ENCODE measurements around the gene DGKG.

The DGKG gene

DNA sequence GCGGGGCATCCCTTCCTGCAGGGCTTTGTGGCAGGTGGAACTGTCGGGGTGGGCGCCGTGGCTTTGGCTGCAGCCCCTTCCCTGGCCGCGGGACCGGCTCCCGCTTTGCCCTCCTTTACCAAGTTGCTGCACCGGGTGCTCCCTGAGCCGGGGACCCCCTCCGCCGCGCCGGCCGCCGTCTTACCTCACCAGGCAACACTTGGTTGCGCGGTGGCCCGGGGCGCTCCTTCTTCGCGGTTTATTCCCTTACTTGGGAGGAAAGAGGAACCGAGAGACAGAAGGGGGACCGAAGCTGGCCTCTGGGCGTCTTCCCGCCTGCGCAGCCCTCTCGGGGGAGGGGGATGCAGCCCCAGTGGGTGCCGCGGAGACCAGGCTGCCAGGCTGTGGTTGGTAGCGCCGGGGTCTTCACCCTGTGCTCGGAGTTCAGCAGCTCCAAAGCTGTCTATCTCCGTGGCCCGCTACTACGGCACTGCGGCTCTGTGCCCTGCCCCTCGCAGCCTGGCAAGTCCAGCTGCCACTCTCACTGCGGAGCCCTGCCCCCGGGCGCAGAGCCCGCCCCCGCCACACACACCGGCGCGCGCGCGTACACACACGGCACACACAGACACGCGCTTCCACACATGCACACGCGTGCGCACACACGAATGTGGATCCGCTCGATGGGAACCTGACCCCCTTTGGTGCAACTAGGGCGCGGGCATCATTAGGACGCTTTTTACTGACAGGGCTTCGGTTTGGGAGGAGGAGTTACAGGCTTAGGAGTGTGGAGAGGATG lies at the start of gene DGKG:
DGKG (minus strand) TSS at position 473 of the 775 bp plus-strand sequence. CDS start 41,775 bp downstream, outside the sequence.
- peak; percentile 63 for DNase-seq

DNA sequence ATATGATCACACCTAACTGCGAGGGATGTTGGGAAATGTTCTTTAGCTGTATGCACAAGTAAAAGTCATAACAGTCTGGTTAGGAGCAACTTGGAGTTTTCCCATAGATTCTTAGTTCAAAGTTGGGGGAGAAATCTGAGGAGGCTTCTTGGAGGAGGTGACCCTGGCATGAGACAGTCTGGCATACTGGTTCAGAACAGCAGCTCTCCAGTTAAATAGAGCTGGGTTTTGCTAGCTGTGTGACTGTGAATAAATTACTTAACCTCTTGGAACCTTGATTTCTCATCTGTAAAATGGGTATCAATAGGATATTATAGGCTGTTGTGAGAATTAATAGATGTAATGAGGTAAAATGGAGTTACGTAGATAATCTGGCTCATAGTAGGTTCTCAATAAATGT lies 49.1 kb upstream of the DGKG start:
- no peak for DNase-seq

DNA sequence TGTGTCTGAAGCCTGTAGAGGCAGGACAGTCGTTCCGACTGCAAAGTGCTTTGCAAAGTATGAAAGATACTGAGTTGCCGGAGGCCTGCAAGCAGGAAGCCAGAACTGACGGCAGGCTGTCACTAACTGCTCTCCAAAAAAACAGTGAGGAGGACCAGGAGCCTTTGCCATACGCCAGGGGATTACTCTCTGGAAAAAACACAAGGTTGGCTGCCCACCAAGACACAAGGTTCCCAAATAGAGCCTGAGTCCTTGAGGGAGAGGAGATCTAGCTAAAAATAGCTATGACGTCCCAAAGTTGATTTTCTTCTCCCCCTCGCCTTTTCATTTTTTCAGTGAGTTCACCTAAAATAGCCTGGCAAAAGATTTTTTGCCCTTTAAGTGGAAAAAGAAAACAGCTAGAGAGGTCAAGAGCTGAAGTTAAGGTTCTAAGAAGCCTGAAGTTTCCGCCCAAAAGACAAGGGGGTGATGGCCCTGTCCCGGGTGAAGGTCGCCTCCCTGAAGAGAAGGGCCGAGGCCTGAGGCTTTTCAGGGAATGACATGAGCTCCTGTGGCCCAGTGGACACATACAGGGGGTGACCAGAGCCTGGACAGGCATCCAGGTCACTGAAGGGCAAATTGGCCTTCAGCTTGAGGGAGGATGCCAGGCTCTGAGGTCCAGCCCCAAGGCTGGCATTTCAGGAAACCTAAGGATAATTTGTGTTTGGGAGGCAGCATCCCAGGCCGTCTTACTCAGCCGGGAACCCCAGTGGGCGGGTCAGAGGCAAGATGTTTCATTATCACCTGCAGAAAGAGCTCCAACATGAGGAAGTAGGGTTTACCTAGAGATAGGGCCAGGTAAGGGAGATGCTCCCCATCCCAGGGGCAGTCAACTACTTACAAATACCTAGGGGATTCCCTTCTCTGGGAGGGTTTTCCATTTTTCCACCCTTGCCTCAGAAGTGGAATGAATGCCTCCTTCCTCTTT lies 44.9 kb upstream of the DGKG start:
- DNase-seq, result no peak

GRCh38 chr3:186401556-186401955 lies 39.5 kb upstream of the DGKG start:
- DNase-seq, result no peak

GRCh38 chr3:186400662-186401061 lies 38.6 kb upstream of the DGKG start:
- no peak for DNase-seq

DNA sequence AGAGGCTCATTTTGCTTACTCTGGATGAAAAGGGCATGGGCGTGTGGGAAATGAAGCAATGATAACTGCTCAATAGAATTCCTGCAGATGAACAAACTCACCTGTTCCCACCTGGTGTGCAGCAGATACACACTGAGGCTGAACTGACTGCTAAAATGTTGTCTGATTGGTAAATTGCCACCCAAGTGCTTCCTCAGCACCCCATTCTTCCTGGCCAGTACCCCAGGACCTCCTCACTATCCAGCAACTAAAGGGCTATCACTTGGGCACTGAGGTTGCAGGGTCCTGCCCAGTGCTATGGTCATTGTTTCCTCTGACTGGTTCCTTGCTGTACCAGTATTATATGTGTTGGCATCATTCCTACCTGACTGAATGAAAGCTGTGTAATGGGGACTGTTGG lies 38.0 kb upstream of the DGKG start:
- no peak for DNase-seq

DNA sequence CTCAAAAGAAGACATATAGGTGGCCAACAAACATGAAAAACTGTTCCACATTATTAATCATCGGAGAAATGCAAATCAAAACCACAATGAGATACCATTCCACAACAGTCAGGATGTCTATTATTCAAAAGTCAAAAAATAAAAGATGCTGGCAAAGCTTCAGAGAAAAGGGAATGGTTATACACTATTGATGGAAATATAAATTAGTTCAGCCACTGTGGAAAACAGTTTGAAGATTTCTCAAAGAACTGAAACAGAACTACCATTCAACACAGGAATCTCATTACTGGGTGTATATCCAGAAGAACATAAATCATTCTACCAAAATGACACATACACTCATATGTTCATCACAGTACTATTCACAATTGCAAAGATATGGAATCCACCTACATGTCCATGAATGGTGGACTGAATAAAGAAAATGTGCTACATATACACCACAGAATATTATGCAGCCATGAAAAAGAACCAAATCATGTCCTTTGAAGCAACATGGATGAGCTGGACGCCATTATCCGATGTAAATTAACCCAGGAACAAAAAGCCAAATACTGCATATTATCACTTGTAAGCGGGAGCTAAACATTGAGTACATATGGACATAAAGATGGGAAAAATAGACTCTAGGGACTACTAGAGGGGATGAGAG lies 32.7 kb upstream of the DGKG start:
- DNase-seq, result no peak

DNA sequence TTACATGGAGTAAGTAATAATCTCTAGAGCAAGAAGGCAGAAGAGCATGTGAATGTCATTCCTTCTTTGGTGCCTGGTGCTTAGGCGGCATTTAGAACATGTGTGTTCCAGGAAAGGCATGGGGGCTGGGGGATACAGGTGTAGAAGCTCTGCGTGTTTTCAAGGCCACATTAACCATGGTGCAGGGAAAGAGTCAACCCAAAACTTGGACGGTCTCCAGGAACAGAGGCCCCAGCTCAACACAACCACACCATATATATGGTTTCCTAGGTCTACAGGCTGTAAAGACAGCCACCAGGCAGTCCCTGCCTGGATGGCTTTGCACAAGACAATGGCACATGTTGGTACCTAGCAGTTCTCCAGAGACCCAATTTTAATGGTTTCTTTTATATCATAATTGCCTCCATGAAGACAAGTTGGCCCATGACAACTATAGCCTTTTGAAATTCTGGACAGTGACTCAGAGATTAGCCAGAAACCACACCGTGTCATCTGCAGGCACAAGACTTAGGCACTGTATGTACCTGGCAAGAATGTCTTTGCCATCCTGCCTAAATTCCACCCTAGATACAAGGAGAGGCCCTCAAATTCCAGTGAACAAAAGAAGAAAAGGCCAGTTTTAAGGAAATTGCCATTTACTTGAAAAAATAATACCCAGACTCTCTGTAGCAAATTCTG lies 25.0 kb upstream of the DGKG start:
- DNase-seq, result no peak

- DNase-seq, result no peak
Observed at GRCh38 chr3:186385856-186386602, 24.0 kb upstream of the DGKG start.

GRCh38 chr3:186383026-186383993 lies 21.3 kb upstream of the DGKG start:
- DNase-seq, result no peak

GRCh38 chr3:186382217-186382885 lies 20.3 kb upstream of the DGKG start:
- DNase-seq, result no peak

DNA sequence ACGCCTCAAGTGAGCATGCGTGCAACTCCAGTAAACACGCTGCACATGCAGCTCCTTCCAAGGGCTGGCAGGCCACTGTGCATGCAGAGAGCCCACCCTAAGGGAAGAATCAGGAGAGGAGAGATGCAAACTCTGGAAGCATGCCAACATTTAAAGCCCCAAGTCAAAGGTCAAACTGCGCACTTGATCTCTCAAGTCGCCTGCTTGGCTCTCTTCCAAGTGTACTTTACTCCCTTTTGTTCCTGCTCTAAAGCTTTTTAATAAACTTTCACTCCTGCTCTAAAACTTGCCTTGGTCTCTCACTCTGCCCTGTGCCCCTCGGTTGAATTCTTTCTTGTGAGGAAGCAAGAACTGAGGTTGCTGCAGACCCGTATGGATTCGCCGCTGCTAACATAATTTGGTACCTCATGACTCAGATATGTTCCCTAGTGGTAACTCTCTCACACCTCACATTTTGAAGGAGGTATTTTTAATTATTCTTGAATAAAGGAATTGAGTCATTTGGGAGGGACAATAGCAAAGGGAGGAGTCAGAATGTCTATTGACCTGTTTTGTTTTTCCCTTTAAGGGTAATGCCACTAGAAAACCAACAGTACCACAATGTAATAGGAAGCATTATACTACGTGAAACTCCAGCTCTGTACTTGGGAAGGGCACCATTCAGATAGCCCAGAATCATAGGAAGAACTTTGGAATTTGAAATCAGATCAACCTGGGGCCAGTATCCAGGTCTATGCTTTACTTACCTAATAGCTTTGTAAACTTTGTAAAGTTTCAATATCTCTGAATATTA lies 19.6 kb upstream of the DGKG start:
- DNase-seq, result no peak

GRCh38 chr3:186380622-186381380 lies 18.8 kb upstream of the DGKG start:
- no peak for DNase-seq

GRCh38 chr3:186375443-186375842 lies 13.4 kb upstream of the DGKG start:
- no peak for DNase-seq

DNA sequence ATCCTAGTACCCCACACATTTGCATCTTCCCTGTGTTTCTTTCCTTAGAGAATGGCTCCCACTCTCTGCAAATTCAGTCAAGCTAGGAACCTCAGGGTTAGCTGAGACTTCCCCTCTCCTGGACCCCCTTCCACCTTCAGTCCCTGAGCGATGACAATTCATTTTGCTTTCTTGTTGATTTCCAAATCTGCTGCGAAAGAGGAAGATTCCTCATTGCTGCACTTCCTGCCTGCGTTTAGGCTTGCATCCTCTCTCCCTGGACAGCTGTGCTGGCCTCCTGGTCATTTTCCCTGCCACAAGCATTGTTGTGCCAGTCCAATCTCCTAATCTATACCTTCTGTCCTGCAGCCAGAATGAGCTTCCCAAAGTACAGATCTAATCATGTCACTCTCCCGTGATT lies 12.3 kb upstream of the DGKG start:
- no peak for DNase-seq

GRCh38 chr3:186369217-186369616 lies 7.2 kb upstream of the DGKG start:
- no peak for DNase-seq

DNA sequence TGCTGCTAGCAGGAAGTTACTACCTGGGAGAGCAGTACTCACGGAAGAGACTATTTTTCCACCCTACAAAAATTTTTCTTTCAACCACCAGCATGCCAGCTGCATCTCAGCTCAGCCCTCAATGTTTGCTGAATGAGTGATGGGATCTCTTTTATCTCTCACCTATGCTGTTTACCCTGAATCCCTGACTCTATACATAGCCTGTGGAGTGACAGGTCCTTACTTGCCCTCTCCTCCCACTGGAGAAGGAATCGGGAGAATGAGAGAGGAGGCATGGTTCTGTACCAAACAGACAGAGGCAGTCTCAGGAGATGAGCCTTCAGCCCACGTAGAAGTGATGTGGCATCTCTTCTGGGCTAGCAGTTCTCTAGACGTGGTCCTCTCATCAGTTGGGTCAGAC lies 6.7 kb upstream of the DGKG start:
- DNase-seq, result no peak

DNA sequence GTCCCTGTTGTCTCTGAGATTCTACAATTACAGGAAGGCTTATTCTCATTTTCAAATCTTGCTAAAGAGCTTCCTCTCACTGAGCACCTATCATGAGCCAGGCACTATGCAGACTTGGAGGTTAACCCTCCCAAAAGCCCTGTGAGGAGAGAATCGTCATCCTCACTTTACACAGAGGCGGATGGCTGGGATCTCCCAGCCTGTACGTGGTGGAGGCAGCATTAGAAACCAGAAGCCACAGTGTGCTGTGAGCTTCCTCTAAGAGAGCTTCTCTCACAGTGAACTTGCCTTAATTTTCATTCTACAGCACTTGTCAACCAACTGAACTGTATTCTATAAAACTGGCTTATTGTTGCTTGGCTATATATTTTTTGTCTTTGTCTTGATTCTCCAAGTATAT lies 6.1 kb upstream of the DGKG start:
- no peak for DNase-seq

- no peak for DNase-seq
Observed at GRCh38 chr3:186367631-186368030, 5.6 kb upstream of the DGKG start.

Data from activated CD8-positive, alpha-beta memory T cell treated with anti-CD3 and anti-CD28 coated beads, Interleukin-2, amount 50 U/mL, for 48 hours (primary cell).